ENCODE measurements around the gene SORCS2. TPM values are rescaled to one million over a fixed set of nuclear protein-coding genes. Genes with fewer than 3 reads are reported as not detected.

Gene SORCS2
- total RNA-seq, 1 donor from 2014 or later, result not detected

DNA sequence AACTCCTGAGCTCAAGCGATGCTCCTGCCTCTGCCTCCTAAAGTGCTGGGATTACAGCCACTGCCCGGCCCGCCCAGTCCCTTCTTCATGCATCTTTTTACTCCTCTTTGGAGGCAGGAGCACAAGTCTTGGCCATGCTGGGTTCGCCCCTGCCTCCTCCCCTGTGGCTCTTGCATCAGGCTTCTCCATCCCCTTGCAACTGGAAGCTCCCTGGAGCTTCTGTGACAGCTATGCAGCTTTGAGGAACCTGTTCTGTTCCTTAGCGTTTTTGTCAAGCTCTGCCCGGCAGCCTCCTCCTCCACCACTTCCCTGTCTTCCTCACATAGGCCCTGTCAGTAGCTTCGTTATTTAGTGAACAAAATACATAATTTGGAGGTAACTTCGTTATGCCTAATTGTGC lies 168.5 kb downstream of the SORCS2 start:
- Mint-ChIP-seq H3K27ac (no peak overlapping the region), H3K27me3 (no peaks in the 10 kb centered on the region), H3K9me3 (no peaks in the 10 kb centered on the region), H3K4me3 (no peak overlapping the region), H3K4me1 (no peaks in the 10 kb centered on the region), H3K36me3 (ENCODE audit: low read depth) (no peaks in the 10 kb centered on the region)
- intact Hi-C loops (cut with micrococcal nuclease), result no loop called here
- POLR2A ChIA-PET, result no interaction called here
- ATAC-seq (ENCODE audit: low read depth), result no peak
- CTCF ChIA-PET, result no interaction called here
- no peak for DNase-seq
- TF ChIP-seq, protein P1, sequence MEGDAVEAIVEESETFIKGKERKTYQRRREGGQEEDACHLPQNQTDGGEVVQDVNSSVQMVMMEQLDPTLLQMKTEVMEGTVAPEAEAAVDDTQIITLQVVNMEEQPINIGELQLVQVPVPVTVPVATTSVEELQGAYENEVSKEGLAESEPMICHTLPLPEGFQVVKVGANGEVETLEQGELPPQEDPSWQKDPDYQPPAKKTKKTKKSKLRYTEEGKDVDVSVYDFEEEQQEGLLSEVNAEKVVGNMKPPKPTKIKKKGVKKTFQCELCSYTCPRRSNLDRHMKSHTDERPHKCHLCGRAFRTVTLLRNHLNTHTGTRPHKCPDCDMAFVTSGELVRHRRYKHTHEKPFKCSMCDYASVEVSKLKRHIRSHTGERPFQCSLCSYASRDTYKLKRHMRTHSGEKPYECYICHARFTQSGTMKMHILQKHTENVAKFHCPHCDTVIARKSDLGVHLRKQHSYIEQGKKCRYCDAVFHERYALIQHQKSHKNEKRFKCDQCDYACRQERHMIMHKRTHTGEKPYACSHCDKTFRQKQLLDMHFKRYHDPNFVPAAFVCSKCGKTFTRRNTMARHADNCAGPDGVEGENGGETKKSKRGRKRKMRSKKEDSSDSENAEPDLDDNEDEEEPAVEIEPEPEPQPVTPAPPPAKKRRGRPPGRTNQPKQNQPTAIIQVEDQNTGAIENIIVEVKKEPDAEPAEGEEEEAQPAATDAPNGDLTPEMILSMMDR (IDR thresholded peaks at IDR 0.05), result no peak

DNA sequence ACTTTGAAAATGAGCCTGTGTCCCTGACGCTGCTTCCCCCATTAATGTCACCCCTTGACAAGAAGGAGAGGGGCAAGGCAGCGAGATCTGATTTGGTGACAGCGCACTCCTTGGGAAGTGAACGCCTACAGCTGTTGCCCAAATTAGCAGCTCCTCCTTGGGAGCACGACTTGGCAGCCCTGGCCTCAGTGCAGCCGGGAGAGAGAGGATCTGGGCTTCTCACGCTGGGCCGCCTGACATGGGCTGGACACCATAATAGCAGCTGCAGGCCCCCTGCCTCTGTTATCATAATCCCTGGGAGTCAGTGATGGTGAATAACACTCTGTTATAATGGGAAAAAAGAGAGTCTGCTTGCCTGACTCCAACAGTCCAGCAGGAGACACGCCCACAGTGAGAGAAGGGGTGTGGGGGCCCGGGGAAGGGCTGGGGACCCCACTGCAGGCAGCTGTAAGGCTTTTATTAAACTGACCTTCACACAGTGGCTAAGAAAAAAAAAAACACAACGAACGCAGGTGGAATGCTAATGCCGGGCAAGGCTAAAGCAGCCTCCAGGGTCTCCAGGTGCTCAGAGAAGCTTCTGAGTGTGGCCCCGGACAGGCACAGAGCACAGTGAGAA lies 169.1 kb downstream of the SORCS2 start:
- Mint-ChIP-seq H3K36me3 (ENCODE audit: low read depth) (no peaks in the 10 kb centered on the region), H3K9me3 (no peaks in the 10 kb centered on the region), H3K27me3 (no peaks in the 10 kb centered on the region), H3K27ac (no peak overlapping the region), H3K4me1 (no peaks in the 10 kb centered on the region), H3K4me3 (no peak overlapping the region)
- ChIA-PET POLR2A (no interaction called here), CTCF (no interaction called here)
- no peak for ATAC-seq (ENCODE audit: low read depth)
- no peak for DNase-seq
- intact Hi-C loops (cut with micrococcal nuclease), result no loop called here
- TF ChIP-seq, protein P1 (IDR thresholded peaks at IDR 0.05), result no peak

DNA sequence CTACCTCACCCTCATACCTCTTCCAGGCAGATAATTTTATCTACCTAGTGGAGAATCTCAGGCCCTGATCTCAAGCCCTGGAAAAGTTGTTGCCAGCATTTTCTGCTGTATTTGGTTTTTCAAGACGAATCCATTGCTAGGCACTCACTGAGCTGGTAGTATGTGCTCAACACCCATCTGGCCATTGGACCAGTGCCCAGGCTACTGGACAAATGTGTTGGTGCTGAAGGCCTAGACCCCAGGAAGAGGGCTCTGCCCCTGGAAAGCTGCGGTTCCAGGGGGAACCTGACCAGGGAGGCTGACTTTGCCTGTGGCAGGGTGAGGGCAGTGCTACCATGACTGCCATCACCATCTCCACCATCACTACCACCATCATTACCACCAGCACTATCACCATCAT lies 170.0 kb downstream of the SORCS2 start:
- POLR2A ChIA-PET, result no interaction called here
- no peaks in the 10 kb centered on the region for H3K9me3 Mint-ChIP-seq
- TF ChIP-seq, protein P1 (IDR thresholded peaks at IDR 0.05), result no peak
- intact Hi-C loops (cut with micrococcal nuclease), result no loop called here
- no peak for DNase-seq
- no peaks in the 10 kb centered on the region for H3K4me1 Mint-ChIP-seq
- no peak overlapping the region for H3K27ac Mint-ChIP-seq
- CTCF ChIA-PET, result no interaction called here
- no peaks in the 10 kb centered on the region for H3K27me3 Mint-ChIP-seq
- no peak overlapping the region for H3K4me3 Mint-ChIP-seq
- ATAC-seq (ENCODE audit: low read depth), result no peak
- H3K36me3 Mint-ChIP-seq (ENCODE audit: low read depth), result no peaks in the 10 kb centered on the region

DNA sequence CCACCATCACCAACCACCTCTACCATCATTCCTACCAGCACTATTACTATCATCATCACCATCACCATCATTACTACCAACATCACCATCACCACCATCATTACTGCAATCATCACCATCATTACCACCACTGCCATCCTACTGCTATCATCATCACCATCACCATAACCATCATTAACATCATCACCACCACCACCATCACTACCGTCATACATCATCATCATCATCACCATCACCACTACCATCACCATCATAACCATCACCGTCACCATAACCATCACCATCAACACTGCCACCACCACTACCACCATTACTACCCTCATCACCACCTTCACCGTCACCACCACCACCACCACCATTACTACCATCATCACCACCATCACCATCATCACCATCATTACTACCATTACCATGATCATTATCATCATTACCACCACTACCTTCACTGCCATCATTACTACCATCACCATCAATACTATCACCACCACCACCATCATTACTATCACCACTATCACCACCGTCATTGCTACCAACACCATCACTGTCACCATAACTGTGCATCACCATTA lies 170.6 kb downstream of the SORCS2 start:
- intact Hi-C loops (cut with micrococcal nuclease), result no loop called here

DNA sequence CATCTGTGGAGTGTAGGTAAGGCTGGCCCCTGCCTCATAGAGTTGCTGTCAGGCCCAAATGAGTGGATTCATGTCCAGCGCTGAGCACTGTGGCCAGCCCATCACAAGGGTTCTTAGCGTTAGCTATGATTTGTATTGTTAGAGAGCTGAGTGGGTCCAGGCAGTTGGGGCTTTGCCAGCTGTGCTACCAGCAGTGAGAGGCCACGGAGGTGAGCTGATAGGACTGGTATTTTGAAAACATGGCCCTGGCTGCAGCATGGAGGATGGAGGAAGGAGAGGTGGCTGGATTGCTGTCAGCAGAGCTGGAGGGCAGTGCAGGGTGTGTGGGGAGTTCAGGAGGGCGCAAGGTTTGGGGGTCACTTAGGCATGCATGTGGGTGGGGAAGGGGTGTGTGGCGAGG lies 172.6 kb downstream of the SORCS2 start:
- Mint-ChIP-seq H3K27me3 (no peaks in the 10 kb centered on the region), H3K36me3 (ENCODE audit: low read depth) (no peaks in the 10 kb centered on the region), H3K27ac (no peak overlapping the region), H3K4me3 (no peak overlapping the region), H3K4me1 (no peaks in the 10 kb centered on the region), H3K9me3 (no peaks in the 10 kb centered on the region)
- CTCF ChIA-PET, result no interaction called here
- POLR2A ChIA-PET, result no interaction called here
- no peak for ATAC-seq (ENCODE audit: low read depth)
- intact Hi-C loops (cut with micrococcal nuclease), result no loop called here
- TF ChIP-seq, protein P1 (IDR thresholded peaks at IDR 0.05), result no peak
- DNase-seq, result no peak

More for the DNA sequence above, 170.6 kb downstream of the SORCS2 start:
- H3K27ac Mint-ChIP-seq, result no peak overlapping the region
- CTCF ChIA-PET, result no interaction called here
- POLR2A ChIA-PET, result no interaction called here
- H3K27me3 Mint-ChIP-seq, result no peaks in the 10 kb centered on the region
- no peaks in the 10 kb centered on the region for H3K9me3 Mint-ChIP-seq
- TF ChIP-seq, protein P1 (IDR thresholded peaks at IDR 0.05), result no peak
- no peak overlapping the region for H3K4me3 Mint-ChIP-seq
- no peaks in the 10 kb centered on the region for H3K4me1 Mint-ChIP-seq
- no peak for DNase-seq
- no peak for ATAC-seq (ENCODE audit: low read depth)
- H3K36me3 Mint-ChIP-seq (ENCODE audit: low read depth), result no peaks in the 10 kb centered on the region

All from activated B cell treated with CpG ODN at 0.5 μM for 24 hours (primary cell).